GM18520 (cell line): Measurements from ENCODE around the gene ANGPTL4.

ENCODE experiments used
- ATAC-seq: cut with Tn5 transposase; IDR thresholded peaks from one replicate; pipeline ENCODE4 v1.9.1; 2021; ENCODE audit not compliant: unreplicated experiment

The ANGPTL4 gene

DNA sequence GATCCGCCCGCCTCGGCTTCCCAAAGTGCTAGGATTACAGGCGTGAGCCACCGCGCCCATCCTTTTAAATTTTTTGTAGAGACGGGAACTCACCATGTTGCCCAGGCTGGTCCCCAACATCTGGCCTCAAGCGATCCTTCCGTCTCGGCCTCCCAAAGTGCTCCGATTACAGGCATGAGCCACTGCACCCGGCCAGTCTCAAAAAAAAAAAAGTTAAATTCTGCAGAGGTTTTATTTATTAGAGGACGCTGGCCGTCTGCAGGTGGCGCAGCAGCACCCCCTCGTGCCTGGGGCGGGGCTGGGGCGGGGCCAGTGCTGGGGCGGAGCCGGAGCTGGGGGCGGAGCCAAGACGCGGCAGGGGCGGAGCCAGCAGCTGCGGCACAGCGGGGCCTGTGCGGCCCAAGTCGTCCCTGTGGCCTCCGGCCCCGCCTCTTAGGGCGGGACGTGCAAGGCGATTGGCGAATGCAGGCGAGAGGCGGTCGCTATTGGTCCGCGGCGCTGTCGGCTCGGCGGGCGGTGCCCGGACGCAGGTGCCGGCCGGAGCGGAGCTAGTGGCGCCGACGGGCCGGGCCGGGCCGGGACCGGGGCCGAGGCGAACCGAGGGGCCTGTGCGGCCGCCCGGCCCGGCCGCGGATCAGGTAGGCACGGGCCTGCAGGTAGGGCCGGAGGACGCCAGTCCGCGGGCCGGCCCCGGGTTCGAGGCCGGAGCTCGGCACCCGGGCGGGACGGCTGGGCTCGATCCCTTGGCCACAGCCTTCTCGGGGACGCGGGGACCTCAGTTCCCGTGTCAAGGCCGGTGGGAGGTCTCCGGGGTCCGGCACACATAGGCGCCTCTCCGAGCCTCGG, 49.1 kb downstream of the ANGPTL4 start, which contains the start of gene MARCHF2:
MARCHF2 (plus strand) TSS at position 523 of the 846 bp plus-strand sequence. CDS start 8,536 bp downstream, outside the sequence.
- peak; percentile 100 for ATAC-seq

DNA sequence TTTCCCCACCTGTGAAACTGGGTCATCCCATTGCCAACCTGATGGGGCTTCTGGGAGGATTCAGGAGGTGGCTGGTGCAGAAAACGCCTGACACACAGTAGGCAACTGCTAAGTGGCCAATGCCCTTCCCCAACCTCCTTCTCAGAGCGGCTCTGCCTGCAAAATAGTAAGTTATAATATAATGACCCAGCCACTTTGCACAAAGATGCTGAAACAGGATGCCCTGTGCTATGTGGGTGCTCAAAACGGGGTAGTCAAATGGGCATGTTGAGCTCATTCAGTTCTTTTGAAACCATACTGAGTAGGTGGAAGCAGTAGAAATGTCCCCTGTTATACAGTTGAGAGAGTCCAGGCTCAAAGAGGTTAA, 49.7 kb downstream of the ANGPTL4 start:
- no peak for ATAC-seq

DNA sequence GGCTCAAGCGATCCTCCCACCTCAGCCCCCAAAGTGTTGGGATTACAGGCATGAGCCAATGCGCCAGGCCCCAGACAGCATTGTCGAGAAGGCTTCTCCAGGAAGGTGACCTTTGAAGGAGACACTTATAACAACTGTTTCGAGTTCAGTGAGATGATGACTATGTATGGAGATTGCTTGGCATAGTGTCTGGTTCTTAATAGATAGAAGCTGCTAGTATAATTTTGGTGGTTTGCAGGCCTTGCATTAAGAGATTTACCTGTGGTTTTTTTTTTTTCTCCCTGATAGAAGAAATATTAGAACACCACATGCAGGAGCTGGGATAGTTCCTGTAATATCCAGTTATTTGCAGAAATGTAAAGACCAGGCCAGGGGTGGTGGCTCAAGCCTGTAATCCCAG, 52.8 kb downstream of the ANGPTL4 start:
- ATAC-seq, result no peak

DNA sequence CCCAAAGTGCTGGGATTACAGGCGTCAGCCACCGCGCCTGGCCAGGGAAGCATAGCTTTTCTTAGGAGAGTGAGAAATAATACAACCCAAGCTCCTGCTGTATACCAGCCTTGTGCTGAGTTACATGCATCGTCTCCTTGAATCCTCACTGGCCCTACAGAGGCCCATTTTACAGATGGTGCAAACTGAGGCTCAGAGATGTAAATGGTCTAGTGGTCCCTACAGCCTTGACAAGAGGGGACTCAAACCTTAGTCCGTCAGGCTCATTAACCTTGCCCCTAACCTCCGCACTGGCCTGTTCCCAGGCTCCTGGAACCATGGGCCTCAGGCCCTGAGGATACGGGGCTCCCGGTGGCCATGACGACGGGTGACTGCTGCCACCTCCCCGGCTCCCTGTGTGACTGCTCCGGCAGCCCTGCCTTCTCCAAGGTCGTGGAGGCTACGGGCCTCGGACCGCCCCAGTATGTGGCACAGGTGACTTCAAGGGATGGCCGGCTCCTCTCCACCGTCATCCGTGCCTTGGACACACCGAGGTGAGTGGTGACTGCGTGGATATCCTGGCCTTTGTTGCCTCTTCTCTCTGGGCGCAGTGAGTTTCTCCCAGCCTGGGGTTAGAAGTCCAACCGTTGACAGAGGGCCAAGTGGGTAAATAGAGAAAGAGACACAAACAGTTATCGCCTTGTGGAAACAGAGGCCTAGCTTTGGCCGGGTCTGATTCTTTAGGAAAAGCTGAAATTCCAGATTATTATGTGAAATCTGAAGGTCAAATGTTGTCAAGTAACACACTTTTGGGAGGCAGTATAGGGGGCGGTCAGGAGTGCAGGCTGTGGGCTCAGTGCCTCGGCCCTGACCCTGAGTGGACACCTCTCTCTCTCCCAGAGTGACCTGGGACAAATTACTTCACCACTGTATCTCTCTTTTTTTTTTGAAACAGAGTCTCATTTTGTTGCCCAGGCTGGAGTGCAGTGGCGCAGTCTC, 57.8 kb downstream of the ANGPTL4 start:
- ATAC-seq, result no peak

DNA sequence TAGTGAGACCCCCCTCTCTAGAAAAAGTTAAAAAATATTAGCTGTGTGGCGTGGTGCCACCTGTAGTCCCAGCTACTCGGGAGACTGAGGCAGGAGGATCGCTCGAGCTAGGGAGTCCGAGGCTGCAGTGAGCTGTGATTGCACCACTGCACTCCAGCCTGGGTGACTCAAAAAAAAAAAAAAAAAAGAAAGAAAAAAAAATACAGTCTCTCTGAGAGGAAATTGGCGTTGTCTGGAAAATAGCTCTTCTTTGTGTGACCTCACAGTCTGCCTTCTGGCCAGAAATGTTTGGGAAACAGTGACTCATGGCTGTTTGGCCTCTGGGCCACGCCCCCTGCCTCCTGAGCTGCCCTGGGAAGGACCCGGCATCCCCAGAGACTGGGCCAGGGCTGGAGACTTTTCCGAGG, 59.9 kb downstream of the ANGPTL4 start:
- no peak for ATAC-seq
